ENCODE data around the gene MTHFD1L.

Gene MTHFD1L

GRCh38 chr6:151023342-151023741, 157.8 kb downstream of the MTHFD1L start:
- Histone ChIP-seq H3K4me2 (ENCODE audit: low read depth, low read length, poor library complexity, severe bottlenecking) (no peak overlapping the region), H2AFZ (ENCODE audit: low read depth, low read length, severe bottlenecking) (no peak overlapping the region), H4K20me1 (ENCODE audit: low read depth, low read length) (no peaks in the 10 kb centered on the region), H3F3A (ENCODE audit: insufficient read depth) (no peaks in the 10 kb centered on the region), H3K9me2 (replicated peaks; ENCODE audit: insufficient read depth, low read length) (no peaks in the 10 kb centered on the region), H3K36me3 (ENCODE audit: low read length) (peaks cover 6% of the 10 kb centered on the region; the same call in 1 of the 2 replicates), H3K79me2 (ENCODE audit: insufficient read depth, low read length) (no peaks in the 10 kb centered on the region), H3K27ac (ENCODE audit: low read depth, low read length) (no peak overlapping the region), H3K4me3 (ENCODE audit: insufficient read depth, low read length, poor library complexity, severe bottlenecking) (no peak overlapping the region), H3K9ac (ENCODE audit: low read length) (no peak overlapping the region), H3K27me3 (ENCODE audit: low read length) (no peaks in the 10 kb centered on the region), H3K9me3 (ENCODE audit: insufficient read depth, low read length) (no peaks in the 10 kb centered on the region)
- TF ChIP-seq EZH2phosphoT487 (conservative IDR thresholded peaks at IDR 0.05; ENCODE audit: low read length) (no peak), CTCF (IDR thresholded peaks at IDR 0.05; ENCODE audit: insufficient read depth, low read length, poor library complexity, severe bottlenecking) (no peak)

- Histone ChIP-seq H2AFZ (ENCODE audit: low read depth, low read length, severe bottlenecking) (no peak overlapping the region), H3K9me3 (ENCODE audit: insufficient read depth, low read length) (no peaks in the 10 kb centered on the region), H3K27me3 (ENCODE audit: low read length) (no peaks in the 10 kb centered on the region), H3K4me2 (ENCODE audit: low read depth, low read length, poor library complexity, severe bottlenecking) (no peak overlapping the region), H3K9ac (ENCODE audit: low read length) (no peak overlapping the region), H3K36me3 (ENCODE audit: low read length) (peaks cover 3% of the 10 kb centered on the region; the same call in 1 of the 2 replicates), H3K4me3 (ENCODE audit: insufficient read depth, low read length, poor library complexity, severe bottlenecking) (no peak overlapping the region), H3K79me2 (ENCODE audit: insufficient read depth, low read length) (no peaks in the 10 kb centered on the region), H3K27ac (ENCODE audit: low read depth, low read length) (no peak overlapping the region), H3K9me2 (replicated peaks; ENCODE audit: insufficient read depth, low read length) (no peaks in the 10 kb centered on the region), H4K20me1 (ENCODE audit: low read depth, low read length) (no peaks in the 10 kb centered on the region), H3F3A (ENCODE audit: insufficient read depth) (no peaks in the 10 kb centered on the region)
- TF ChIP-seq EZH2phosphoT487 (conservative IDR thresholded peaks at IDR 0.05; ENCODE audit: low read length): no peak
- no peak for TF ChIP-seq CTCF (IDR thresholded peaks at IDR 0.05; ENCODE audit: insufficient read depth, low read length, poor library complexity, severe bottlenecking)
Observed at GRCh38 chr6:151024597-151024996, 159.1 kb downstream of the MTHFD1L start.

- H3K27ac ChIP-seq (ENCODE audit: low read depth, low read length): no peak overlapping the region
- no peaks in the 10 kb centered on the region for H3K9me3 ChIP-seq (ENCODE audit: insufficient read depth, low read length)
- no peaks in the 10 kb centered on the region for H3F3A ChIP-seq (ENCODE audit: insufficient read depth)
- no peaks in the 10 kb centered on the region for H4K20me1 ChIP-seq (ENCODE audit: low read depth, low read length)
- H3K79me2 ChIP-seq (ENCODE audit: insufficient read depth, low read length): no peaks in the 10 kb centered on the region
- no peak overlapping the region for H3K4me3 ChIP-seq (ENCODE audit: insufficient read depth, low read length, poor library complexity, severe bottlenecking)
- peaks cover 3% of the 10 kb centered on the region; the same call in 1 of the 2 replicates for H3K36me3 ChIP-seq (ENCODE audit: low read length)
- H2AFZ ChIP-seq (ENCODE audit: low read depth, low read length, severe bottlenecking): no peak overlapping the region
- no peaks in the 10 kb centered on the region for H3K27me3 ChIP-seq (ENCODE audit: low read length)
- no peaks in the 10 kb centered on the region for H3K9me2 ChIP-seq (replicated peaks; ENCODE audit: insufficient read depth, low read length)
- no peak overlapping the region for H3K4me2 ChIP-seq (ENCODE audit: low read depth, low read length, poor library complexity, severe bottlenecking)
- TF ChIP-seq CTCF (IDR thresholded peaks at IDR 0.05; ENCODE audit: insufficient read depth, low read length, poor library complexity, severe bottlenecking): no peak
- no peak overlapping the region for H3K9ac ChIP-seq (ENCODE audit: low read length)
Observed at GRCh38 chr6:151025076-151025475, 159.6 kb downstream of the MTHFD1L start.

All from SU-DHL-6 (cell line).